GM08714 (cell line): ENCODE data around the gene DMAP1.
"Not testable (repeated sequence)": the region's sequence is repeated elsewhere in the genome, so short reads cannot be mapped to it uniquely, and the experiment has no call there.

Experiments
- H3K4me3 ChIP-seq: fragments of 200-500 bp; sonication (Bioruptor generic); 2 replicates; pipeline ENCODE4 v1.5.1; 2014; ENCODE audit warnings: mild to moderate bottlenecking, low read length, inconsistent platforms
- ZNF274 ChIP-seq: IDR thresholded peaks from 2 replicates; pipeline ENCODE4 v1.6.1; 2012; ENCODE audit warnings: mild to moderate bottlenecking, low read depth, low read length

Gene DMAP1, protein sequence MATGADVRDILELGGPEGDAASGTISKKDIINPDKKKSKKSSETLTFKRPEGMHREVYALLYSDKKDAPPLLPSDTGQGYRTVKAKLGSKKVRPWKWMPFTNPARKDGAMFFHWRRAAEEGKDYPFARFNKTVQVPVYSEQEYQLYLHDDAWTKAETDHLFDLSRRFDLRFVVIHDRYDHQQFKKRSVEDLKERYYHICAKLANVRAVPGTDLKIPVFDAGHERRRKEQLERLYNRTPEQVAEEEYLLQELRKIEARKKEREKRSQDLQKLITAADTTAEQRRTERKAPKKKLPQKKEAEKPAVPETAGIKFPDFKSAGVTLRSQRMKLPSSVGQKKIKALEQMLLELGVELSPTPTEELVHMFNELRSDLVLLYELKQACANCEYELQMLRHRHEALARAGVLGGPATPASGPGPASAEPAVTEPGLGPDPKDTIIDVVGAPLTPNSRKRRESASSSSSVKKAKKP

DNA sequence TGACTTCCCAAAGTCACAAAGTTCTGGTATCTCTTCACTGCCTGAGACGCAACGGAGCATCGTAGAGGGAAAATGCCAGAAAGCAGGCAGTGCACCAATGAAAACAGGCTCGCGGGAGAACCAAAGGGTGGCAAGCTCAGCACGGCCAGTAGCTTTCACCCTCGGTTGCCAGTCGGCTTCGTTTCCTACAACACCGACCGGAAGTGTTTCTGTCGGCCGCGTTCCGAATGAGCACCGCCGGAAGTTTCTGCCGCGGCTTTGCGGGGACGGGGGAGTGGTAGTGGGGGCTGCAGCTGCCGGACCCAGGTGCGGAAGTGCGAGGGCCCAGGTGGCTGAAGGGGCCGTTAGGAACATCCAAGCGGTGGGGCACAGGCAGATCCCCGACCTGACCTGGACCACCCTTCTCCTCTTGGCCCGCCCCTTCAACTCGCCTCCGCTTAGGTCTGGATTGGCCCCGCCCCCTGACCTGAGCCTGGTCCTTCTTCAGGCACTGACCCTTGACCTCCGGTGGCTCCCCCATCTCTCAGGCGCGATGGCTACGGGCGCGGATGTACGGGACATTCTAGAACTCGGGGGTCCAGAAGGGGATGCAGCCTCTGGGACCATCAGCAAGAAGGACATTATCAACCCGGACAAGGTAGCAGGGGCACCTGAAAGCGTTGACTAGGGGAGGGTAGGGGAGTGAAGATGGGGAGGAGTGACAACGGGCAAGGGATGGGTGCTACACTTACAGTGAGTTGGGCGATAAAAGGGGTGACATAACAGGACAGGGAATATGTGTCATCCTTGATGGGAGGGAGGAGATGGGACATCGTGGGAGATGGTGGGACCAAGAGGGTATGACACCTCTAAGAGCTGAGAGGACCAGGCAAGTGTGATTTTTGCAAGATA is at the start of gene DMAP1:
TSS of gene DMAP1 (plus strand) at position 250 of the 891 bp plus-strand sequence. CDS start at position 533, 283 bp downstream.
- TF ChIP-seq ZNF274 = no peak
- peak within 1 kb of the TSS; percentile 88 for H3K4me3 ChIP-seq

DNA sequence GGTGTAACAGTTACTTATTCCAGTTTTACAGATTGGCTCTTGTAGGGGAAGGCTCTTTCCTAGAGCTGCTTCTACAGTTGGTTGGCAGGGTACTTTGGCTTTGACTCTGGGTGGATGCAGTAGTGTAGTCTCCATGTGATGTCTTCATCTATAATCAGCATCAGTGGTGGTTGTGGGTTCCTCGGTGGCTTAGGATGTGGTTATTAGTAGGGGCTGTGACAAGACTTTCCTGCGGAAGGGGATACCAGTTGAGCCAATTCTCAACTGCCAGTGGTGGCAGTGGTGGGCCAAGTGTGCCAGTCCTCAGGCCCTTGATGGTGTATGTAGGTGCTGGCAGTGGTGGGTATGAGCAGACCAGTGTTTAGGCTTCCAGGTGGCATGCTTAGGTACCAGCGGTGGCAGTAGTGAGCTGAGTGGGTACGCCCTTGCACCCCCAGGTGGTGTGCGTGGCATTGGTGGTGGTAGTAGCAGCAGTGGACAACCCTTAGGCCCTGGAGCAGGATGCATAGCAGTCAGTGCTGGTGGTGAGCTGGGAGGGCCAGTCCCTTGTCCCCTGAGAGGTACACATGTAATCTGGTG is 44.7 kb upstream of the DMAP1 start:
- TF ChIP-seq ZNF274 = no peak

DNA sequence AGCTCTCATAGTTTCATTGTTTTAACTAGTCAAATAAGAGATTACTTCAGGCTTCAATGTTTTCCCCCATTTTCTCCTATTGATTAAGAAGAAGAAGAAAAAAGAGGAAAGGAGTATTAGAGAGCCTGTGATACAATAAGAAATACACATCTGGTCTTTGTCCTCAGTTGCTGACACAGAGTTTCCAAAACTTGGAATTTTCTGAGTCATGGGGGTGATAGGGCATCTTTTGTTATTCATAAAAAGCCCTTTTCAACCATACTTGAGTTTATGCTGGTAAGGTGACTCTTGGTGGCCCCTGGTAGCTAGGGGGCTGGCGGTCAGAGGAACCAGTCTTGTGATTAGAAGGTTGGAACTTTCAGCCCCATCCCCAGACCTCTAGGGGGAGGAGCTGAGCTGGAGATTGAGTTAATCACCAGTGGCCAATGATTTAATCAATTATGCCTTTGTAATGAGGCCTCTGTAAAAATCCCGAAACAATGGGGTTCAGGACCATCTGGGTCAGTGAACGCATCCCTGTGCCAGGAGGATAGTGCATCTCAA is 42.9 kb upstream of the DMAP1 start:
- no peak overlapping the region for H3K4me3 ChIP-seq
- no peak for TF ChIP-seq ZNF274

More for the DNA sequence above, 44.7 kb upstream of the DMAP1 start:
- no peak overlapping the region for H3K4me3 ChIP-seq

DNA sequence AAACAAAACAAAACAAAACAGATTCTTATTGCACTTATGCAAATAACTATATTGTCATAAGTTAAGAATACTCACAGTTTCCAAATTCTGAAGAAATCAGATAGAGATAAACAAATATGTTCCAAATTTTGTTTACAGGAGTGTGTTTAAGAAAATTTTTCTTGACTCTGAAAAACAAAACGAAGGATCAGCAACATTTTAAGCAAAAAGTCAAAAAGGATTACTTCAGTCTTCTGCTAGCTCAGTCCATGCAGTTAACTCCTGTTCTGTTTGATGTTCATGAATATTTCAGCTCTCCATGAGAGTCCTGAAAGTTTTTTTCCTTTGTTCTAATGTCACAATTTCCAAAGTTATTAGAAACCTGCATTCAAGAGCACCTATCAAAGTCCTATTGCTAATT is 38.6 kb upstream of the DMAP1 start:
- H3K4me3 ChIP-seq = no peak overlapping the region
- no peak for TF ChIP-seq ZNF274

DNA sequence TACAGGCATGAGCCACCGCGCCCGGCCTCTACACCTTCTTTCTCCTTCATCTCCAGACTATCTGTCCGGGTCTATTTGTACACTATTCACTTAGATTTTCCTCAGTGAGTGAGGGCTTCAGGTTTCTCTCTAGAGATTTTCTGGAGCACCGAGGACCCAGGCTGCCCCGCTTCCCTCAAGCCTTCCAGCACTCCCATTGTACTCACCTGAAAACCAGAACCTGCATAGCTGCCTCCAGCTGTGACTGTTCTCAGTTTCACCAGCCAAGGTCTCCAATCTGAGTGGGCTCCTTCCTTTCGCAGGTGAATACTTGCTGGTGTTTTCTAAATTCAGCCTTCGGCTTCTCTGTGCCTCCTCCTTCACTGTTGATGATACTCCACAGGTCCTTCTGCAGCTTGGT is 12.9 kb upstream of the DMAP1 start:
- no peak for TF ChIP-seq ZNF274
- H3K4me3 ChIP-seq = no peak overlapping the region

DNA sequence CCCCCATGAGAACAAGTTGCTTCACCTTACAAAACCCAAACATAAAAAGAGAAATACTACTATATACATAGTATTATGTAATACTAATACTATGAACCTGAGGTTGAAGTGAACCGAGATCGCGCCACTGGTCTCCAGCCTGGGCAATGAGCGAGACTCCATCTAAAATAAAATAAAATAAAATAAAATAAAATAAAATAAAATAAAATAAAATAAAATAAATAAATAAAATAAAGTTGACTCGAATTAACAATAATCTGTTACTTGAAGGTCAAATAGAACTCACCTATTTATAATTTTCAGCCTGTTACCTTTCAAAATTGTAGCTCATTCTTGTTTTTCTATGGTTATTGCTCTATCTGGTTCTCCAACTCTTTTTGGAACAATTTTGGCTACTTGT is 6.7 kb upstream of the DMAP1 start:
- not testable (repeated sequence) for H3K4me3 ChIP-seq

DNA sequence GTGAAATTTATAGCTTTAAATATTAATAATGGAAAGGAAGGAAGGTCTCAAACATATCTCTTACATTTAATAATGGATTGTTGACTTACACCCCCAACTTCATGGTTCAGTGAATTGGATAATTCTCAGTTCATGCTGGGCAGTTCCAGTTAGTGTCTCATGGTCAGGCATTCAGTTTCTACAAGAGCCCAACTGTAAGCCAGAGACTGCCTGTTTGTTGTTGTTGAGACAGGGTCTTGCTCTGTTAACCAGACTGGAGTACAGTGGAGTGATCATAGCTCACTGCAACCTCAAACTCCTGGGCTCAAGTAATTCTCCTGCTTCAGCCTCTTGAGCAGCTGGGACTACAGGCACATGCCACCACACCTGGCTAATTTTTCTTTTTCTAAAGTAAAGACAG is 5.0 kb upstream of the DMAP1 start:
- H3K4me3 ChIP-seq = no peak overlapping the region
- no peak for TF ChIP-seq ZNF274

DNA sequence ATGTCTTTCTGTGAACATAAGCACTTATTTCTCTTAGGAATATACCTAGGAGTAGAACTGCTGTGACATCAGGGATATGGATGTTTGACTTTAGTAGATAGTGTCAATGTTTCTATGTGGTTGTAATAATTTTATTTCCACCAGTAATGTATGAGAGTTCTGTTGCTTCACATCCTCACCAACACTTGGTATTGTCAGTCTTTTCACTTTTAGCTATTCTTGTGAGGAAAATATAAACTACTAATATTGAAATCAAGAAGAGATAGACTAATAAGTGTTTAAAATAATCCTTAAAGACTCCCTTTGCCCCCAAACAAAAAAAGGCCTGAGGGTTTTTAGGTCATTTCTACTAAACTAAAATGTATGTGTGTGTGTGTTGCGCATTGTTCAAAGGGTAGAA is 2.7 kb upstream of the DMAP1 start:
- TF ChIP-seq ZNF274 = no peak
- no peak overlapping the region for H3K4me3 ChIP-seq

DNA sequence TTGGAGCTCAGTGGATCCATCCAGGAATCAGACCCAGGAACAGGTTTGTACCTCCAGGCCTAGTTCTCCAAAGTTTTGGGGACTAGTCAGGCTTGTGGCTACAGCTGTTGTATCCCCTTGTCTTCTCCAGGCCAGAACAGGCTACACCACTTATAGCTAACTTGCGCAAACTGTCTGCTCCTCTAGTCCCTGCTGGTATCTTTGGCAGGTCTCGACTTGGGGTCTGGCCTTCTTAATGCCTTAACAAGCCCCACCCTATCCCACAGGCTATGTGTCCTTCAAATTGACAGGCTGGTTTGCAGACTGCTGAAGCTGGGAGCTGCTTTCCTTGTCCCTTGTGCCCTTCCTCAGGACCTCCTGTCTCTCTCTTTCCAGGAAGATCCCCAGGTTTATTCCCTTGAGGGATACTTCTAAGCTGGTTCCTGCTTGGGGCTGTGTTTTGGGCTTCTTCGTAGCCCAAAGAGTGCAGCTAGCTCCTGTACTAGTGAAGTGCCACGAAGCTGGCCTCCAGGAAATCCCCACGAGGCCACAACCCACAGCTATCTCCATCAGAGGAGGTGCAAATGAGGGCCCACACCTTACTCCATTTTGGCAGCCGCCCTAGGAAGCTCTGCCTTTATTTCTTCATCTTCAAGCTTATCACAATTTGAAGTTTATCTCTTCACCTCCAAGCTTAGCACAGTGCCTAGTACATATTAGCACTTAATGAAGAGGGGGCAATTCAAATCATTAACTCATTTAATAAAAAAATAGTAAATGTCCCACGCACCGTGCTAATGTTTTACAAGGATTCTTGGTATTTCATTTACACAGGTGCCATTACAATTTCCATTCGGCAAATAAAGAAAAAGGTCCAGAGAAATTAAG is 683 bp upstream of the DMAP1 start:
- peak overlapping the region; percentile 88 for H3K4me3 ChIP-seq
- TF ChIP-seq ZNF274 = no peak

DNA sequence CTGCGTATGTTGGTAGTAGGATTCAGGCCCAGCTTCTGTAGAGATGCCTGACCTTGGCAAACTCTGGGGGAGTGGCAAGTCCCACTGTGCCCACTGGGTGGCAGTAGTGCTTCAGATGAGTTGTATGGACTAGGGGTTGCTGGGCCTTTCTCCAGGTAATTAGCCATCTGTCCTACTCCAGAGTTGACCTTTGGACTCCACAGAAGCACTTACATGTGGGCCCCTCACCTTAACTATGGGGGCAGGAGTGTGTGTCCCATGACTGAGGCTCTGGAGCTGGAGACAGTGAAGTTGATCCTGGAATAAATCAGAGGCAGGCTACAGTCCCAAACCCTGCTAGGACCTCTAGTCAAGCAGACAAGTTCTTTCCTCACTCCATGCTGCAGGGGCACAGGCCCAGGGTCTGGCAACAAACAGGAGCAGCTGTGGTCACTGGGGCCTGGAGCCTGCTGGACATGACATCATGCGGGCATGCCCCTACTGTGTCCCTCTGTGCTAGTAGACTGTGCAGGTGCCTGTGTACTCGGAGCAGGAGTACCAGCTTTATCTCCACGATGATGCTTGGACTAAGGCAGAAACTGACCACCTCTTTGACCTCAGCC is 4.6 kb downstream of the DMAP1 start:
- no peak for TF ChIP-seq ZNF274
- H3K4me3 ChIP-seq = no peak overlapping the region

DNA sequence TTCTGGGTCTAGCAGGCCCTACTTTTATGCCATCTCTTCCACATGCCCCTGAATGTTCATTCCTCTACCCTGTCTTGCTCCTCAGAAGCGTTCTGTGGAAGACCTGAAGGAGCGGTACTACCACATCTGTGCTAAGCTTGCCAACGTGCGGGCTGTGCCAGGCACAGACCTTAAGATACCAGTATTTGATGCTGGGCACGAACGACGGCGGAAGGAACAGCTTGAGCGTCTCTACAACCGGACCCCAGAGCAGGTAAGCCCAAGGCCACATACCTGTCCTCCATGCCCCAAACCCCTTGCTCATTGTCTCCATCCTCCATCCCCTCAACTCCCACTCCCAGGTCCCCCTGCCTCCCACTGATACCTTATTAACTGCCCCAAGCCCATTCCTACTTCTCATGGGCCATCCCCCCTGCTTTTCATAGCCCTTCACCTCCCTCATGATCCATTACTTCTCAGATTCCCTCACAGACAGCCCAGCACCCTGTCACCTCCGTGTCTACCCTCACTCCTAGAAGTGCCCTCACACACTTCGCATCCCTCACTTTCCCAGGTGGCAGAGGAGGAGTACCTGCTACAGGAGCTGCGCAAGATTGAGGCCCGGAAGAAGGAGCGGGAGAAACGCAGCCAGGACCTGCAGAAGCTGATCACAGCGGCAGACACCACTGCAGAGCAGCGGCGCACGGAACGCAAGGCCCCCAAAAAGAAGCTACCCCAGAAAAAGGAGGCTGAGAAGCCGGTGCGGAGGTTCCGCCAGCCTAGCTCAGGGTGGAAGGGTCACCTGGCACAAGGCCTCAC is 5.4 kb downstream of the DMAP1 start:
- H3K4me3 ChIP-seq = no peak overlapping the region
- TF ChIP-seq ZNF274 = no peak

DNA sequence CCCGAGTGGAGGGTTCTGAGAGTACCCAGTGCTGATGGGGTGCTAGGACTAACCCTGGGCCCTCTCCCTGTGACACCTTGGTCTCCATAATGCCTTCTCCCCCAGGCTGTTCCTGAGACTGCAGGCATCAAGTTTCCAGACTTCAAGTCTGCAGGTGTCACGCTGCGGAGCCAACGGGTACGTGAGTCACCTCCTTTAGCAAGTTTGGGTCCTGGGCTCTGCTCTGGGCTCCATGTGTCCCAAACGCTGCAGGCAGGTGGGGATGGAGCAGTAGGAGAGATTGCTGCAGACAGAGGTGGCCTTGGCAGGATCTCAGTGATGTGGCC is 6.0 kb downstream of the DMAP1 start:
- H3K4me3 ChIP-seq = no peak overlapping the region
- no peak for TF ChIP-seq ZNF274
